HL-60 (cell line): ENCODE results near the gene TRABD2B.
A peak's percentile ranks its signal among the peaks of the same experiment; 100 is the strongest.

Source experiments
- DNase-seq, 2 experiments: peaks; one replicate each; pipeline ENCODE4 v3.0.0-alpha.2; 2010 to 2020; ENCODE audit warnings: low read depth in 1 of 2, low spot score in 1 of 2
- H3K27ac ChIP-seq: fragments of 250-450 bp; sonication (Bioruptor Pico); replicated peaks from 2 replicates; pipeline ENCODE4 v1.5.1; 2020; ENCODE audit warnings: mild to moderate bottlenecking, moderate library complexity
- H3K27me3 ChIP-seq: fragments of 250-450 bp; sonication (Bioruptor Pico); 2 replicates; pipeline ENCODE4 v1.5.1; 2021; ENCODE audit warnings: mild to moderate bottlenecking, moderate library complexity; ENCODE audit not compliant: insufficient read depth, poor library complexity, severe bottlenecking
- H3K4me3 ChIP-seq: replicated peaks from 2 replicates; pipeline ENCODE4 v1.5.1; 2011; ENCODE audit warnings: mild to moderate bottlenecking, control low read depth, low read length; ENCODE audit not compliant: insufficient read depth
- CTCF ChIP-seq: IDR thresholded peaks from one replicate; pipeline ENCODE4 v1.5.1; 2011; ENCODE audit warnings: low read length, control low read depth, inconsistent platforms; ENCODE audit not compliant: insufficient read depth
- GABPA ChIP-seq: IDR thresholded peaks from 2 replicates; pipeline ENCODE4 v1.6.1; 2012; ENCODE audit warnings: low read depth
- POLR2AphosphoS5 ChIP-seq: IDR thresholded peaks from 2 replicates; pipeline ENCODE4 v1.6.1; 2012; ENCODE audit warnings: low read depth
- SPI1 ChIP-seq: IDR thresholded peaks from 2 replicates; pipeline ENCODE4 v1.6.1; 2012; ENCODE audit warnings: low read depth, mild to moderate bottlenecking, borderline replicate concordance
- TF ChIP-seq, protein P1 (sequence below): IDR thresholded peaks from 2 replicates; pipeline ENCODE4 v1.6.1; 2012; ENCODE audit warnings: low read depth; ENCODE audit not compliant: insufficient replicate concordance

The TRABD2B gene

DNA sequence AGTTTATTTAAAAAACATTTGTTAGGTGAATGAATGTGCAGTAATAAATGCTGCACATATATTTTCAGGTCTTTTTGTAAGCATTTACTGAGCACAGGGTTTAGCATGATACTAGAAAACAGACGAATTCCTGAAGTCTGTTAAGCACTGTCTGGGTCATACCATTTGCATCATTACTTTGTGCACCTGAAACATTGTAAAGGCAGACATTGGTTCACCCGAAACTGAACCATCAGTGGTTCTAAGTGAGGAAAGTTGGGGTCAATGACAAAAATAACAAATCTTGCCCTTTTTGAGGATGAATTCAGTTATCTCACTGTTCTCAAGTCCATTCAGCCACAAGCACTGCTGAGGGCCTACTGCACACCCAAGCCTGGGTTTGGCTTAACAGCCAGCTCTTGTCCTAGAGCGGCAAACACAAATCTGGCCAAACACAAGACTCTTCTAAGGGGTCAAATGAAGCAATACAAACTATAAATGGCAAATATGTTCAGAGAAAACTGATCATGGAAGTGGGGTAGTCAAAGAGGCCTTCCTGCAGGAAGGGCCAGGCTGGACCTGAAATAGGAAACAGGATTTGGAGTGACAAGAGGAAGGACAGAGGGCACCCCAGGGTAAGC, 21.8 kb downstream of the TRABD2B start:
- no peak overlapping the region for H3K27ac ChIP-seq
- no peak overlapping the region for H3K4me3 ChIP-seq
- no peaks in the 10 kb centered on the region for H3K27me3 ChIP-seq
- DNase-seq, result no peak
- no peak for TF ChIP-seq SPI1

DNA sequence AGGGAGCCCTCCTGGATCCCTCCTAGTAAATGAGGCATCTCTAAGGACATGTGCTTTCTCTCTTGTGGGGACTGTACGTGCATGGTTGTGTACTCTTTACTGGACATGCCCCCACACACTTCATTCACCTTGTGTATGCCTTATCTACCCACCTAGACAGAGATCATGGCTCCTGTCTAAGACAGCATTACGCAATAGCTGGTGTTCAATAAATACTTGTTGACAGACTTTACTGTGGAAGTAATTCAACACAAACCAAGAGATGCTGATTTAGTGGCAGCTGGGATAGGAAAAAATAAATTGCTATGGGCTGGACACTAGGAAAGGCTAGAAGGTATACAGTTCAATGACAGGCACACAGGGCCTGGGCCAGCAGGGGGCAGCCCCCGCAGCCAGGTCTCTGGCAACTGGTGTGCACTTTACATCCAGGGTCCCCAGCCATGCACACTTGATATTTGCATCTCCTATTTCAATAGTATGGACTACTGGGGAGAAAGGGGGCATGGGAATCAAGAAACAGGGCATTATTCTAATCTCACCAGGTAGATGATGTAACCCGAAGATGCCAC, 24.2 kb downstream of the TRABD2B start:
- H3K4me3 ChIP-seq, result no peak overlapping the region

DNA sequence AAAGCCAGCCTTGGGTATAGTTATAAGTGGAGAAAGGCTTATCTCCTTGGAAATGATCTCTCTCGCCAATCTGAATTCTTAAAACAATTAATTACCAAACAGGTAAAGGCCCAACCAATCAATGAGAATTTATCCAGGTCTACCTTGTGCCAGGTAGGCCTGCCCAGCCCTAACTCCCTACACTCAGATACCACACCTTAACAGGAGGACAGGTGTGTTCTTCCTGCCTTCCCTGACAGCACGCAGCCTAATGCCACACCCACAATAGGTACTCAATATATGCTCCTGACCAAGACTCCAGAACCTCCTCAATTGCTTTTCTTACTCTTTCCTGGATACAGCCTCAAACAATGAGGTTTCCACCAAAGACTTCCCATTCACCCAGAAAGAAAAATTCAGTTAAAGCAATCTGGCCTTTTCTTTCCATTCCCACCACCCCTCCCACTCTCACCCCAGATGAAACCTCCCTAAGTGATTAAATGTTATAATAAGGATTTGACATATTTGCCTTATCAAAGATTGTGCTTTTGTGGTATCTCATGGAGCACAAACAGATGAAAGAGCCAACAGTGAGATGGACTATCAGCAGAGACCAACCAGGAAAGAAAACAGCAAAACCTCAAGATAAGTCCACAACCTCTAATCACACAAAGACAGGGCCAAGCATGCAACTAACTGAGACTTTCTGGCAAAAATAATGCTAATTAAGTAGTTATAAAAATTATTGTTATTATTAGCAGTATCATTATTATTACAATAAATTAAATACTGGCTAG, 25.6 kb downstream of the TRABD2B start:
- no peak for DNase-seq
- no peak overlapping the region for H3K4me3 ChIP-seq
- H3K27me3 ChIP-seq, result no peaks in the 10 kb centered on the region
- no peak for TF ChIP-seq SPI1
- TF ChIP-seq, protein P1, sequence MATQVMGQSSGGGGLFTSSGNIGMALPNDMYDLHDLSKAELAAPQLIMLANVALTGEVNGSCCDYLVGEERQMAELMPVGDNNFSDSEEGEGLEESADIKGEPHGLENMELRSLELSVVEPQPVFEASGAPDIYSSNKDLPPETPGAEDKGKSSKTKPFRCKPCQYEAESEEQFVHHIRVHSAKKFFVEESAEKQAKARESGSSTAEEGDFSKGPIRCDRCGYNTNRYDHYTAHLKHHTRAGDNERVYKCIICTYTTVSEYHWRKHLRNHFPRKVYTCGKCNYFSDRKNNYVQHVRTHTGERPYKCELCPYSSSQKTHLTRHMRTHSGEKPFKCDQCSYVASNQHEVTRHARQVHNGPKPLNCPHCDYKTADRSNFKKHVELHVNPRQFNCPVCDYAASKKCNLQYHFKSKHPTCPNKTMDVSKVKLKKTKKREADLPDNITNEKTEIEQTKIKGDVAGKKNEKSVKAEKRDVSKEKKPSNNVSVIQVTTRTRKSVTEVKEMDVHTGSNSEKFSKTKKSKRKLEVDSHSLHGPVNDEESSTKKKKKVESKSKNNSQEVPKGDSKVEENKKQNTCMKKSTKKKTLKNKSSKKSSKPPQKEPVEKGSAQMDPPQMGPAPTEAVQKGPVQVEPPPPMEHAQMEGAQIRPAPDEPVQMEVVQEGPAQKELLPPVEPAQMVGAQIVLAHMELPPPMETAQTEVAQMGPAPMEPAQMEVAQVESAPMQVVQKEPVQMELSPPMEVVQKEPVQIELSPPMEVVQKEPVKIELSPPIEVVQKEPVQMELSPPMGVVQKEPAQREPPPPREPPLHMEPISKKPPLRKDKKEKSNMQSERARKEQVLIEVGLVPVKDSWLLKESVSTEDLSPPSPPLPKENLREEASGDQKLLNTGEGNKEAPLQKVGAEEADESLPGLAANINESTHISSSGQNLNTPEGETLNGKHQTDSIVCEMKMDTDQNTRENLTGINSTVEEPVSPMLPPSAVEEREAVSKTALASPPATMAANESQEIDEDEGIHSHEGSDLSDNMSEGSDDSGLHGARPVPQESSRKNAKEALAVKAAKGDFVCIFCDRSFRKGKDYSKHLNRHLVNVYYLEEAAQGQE, result no peak
- no peak for TF ChIP-seq CTCF
- no peak for TF ChIP-seq POLR2AphosphoS5
- TF ChIP-seq GABPA, result no peak
- no peak overlapping the region for H3K27ac ChIP-seq

More for the DNA sequence above, 24.2 kb downstream of the TRABD2B start:
- Histone ChIP-seq H3K27me3 (no peaks in the 10 kb centered on the region), H3K27ac (no peak overlapping the region)
- no peak for DNase-seq
- TF ChIP-seq SPI1 (no peak), CTCF (peak; percentile 2), POLR2AphosphoS5 (no peak)

DNA sequence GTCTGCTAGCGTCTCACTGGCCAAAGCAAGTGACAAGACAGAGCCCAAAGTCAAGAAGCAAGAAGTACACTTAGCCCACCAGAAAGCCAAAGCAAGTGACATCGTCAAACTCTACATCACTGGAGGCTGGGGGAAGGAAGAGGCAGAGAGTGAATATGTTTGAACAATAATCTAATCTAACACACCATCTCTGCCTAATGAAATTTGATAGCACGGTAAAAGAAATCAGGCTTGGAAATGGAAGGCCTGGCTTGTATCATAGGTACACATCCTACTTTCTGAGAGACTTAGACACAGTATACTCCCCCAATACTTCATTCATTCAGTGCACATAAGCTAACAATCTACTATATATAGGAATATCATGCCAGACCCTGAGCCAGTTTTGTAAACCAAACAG, 26.3 kb downstream of the TRABD2B start:
- DNase-seq, result no peak
- no peak for TF ChIP-seq POLR2AphosphoS5
- no peak for TF ChIP-seq CTCF
- TF ChIP-seq, protein P1, result no peak
- TF ChIP-seq SPI1, result no peak
- TF ChIP-seq GABPA, result no peak
- no peaks in the 10 kb centered on the region for H3K27me3 ChIP-seq
- no peak overlapping the region for H3K27ac ChIP-seq
- H3K4me3 ChIP-seq, result no peak overlapping the region
